Immature natural killer cell (primary cell): ENCODE results near the gene IQGAP2. TPM values are rescaled to one million over a fixed set of nuclear protein-coding genes. Genes with fewer than 3 reads are reported as not detected.
A peak's percentile ranks its signal among the peaks of the same experiment; 100 is the strongest.

ENCODE experiments used
- DNase-seq, 3 donors: peaks; one replicate each; pipeline ENCODE4 v3.0.0; 2022; ENCODE audit warnings: mixed read lengths in 1 of 3
- H3K27ac Mint-ChIP-seq, 6 donors: one replicate each; pipeline ENCODE4 v1.8.0; 2020; ENCODE audit warnings: mixed read lengths in 6 of 6, mild to moderate bottlenecking in 5 of 6, inconsistent platforms in 4 of 6, moderate library complexity in 3 of 6
- H3K27me3 Mint-ChIP-seq, 3 donors: one replicate each; pipeline ENCODE4 v1.8.0; 2020 to 2021; ENCODE audit warnings: low read depth in 3 of 3, mild to moderate bottlenecking in 3 of 3, mixed read lengths in 3 of 3, moderate library complexity in 3 of 3, inconsistent platforms in 1 of 3
- H3K36me3 Mint-ChIP-seq, 3 donors: one replicate each; pipeline ENCODE4 v1.8.0; 2020; ENCODE audit warnings: mixed read lengths in 3 of 3, inconsistent platforms in 2 of 3, mild to moderate bottlenecking in 2 of 3
- H3K4me1 Mint-ChIP-seq, 2 donors: one replicate each; pipeline ENCODE4 v1.8.0; 2020; ENCODE audit warnings: inconsistent platforms in 2 of 2, mild to moderate bottlenecking in 2 of 2, mixed read lengths in 2 of 2, moderate library complexity in 1 of 2
- H3K4me3 Mint-ChIP-seq, 5 donors: one replicate each; pipeline ENCODE4 v1.8.0; 2020; ENCODE audit warnings: mild to moderate bottlenecking in 5 of 5, mixed read lengths in 5 of 5, inconsistent platforms in 3 of 5, moderate library complexity in 3 of 5
- H3K9me3 Mint-ChIP-seq, 6 donors: one replicate each; pipeline ENCODE4 v1.8.0; 2020; ENCODE audit warnings: mild to moderate bottlenecking in 6 of 6, mixed read lengths in 6 of 6, inconsistent platforms in 4 of 6, moderate library complexity in 3 of 6
- polyA plus RNA-seq, 3 donors: library from polyadenylated mRNA; unstranded; fragments of 300-500 nt; fragmentation: Illumina TruSeq; gene quantifications; one replicate each; pipeline ENCODE4 v1.2.3, GENCODE V29; 2021

Gene IQGAP2
- polyA plus RNA-seq, 3 donors from 2014 or later: 38.8 to 92.5 (median 43.6) TPM

- Mint-ChIP-seq H3K9me3 (no peaks in the 10 kb centered on the region), H3K4me1 (peaks cover 24 to 45% of the 10 kb centered on the region in 2 donors), H3K36me3 (peaks cover 0 to 7% (median 4%) of the 10 kb centered on the region in 3 donors), H3K27ac (peak overlapping the region; percentile 24 to 74 (median 54)), H3K27me3 (peaks cover 0 to 8% (median 3%) of the 10 kb centered on the region in 3 donors), H3K4me3 (no peak overlapping the region)
- DNase-seq: peak in 2 of 3 donors; percentile 15 to 35
Measured at GRCh38 chr5:76583163-76584047, 180.3 kb downstream of the IQGAP2 start.

- peaks cover 0 to 5% (median 3%) of the 10 kb centered on the region in 3 donors for H3K27me3 Mint-ChIP-seq
- peaks cover 8 to 15% (median 8%) of the 10 kb centered on the region in 3 donors for H3K36me3 Mint-ChIP-seq
- H3K27ac Mint-ChIP-seq: peak overlapping the region in 4 of 6 donors; percentile 4 to 59 (median 29)
- no peak overlapping the region for H3K4me3 Mint-ChIP-seq
- peaks cover 19 to 38% of the 10 kb centered on the region in 2 donors for H3K4me1 Mint-ChIP-seq
- no peak for DNase-seq
- H3K9me3 Mint-ChIP-seq: no peaks in the 10 kb centered on the region
Measured at GRCh38 chr5:76585783-76586217, 182.7 kb downstream of the IQGAP2 start.

- Mint-ChIP-seq H3K4me3 (no peak overlapping the region), H3K27ac (peak overlapping the region in 2 of 6 donors; percentile 21 to 39), H3K4me1 (peaks cover 15 to 37% of the 10 kb centered on the region in 2 donors), H3K36me3 (peaks cover 12 to 21% (median 13%) of the 10 kb centered on the region in 3 donors), H3K9me3 (no peaks in the 10 kb centered on the region), H3K27me3 (peaks cover 0 to 5% (median 3%) of the 10 kb centered on the region in 3 donors)
- DNase-seq: no peak
Measured at GRCh38 chr5:76586531-76586930, 183.4 kb downstream of the IQGAP2 start.

GRCh38 chr5:76590027-76590426, 186.9 kb downstream of the IQGAP2 start:
- DNase-seq: no peak
- H3K27me3 Mint-ChIP-seq: peaks cover 0 to 9% (median 7%) of the 10 kb centered on the region in 3 donors
- H3K4me1 Mint-ChIP-seq: peaks cover 13 to 44% of the 10 kb centered on the region in 2 donors
- peak overlapping the region in 1 of 6 donors; percentile 12 for H3K27ac Mint-ChIP-seq
- H3K36me3 Mint-ChIP-seq: peaks cover 34 to 42% (median 35%) of the 10 kb centered on the region in 3 donors
- no peak overlapping the region for H3K4me3 Mint-ChIP-seq
- no peaks in the 10 kb centered on the region for H3K9me3 Mint-ChIP-seq

GRCh38 chr5:76591366-76591765, 188.3 kb downstream of the IQGAP2 start:
- DNase-seq: no peak
- Mint-ChIP-seq H3K4me3 (no peak overlapping the region), H3K36me3 (peaks cover 31 to 43% (median 34%) of the 10 kb centered on the region in 3 donors), H3K4me1 (peaks cover 25 to 52% of the 10 kb centered on the region in 2 donors), H3K9me3 (no peaks in the 10 kb centered on the region), H3K27me3 (peaks cover 0 to 13% (median 13%) of the 10 kb centered on the region in 3 donors), H3K27ac (peak overlapping the region in 4 of 6 donors; percentile 21 to 83 (median 54))

- DNase-seq: no peak
- peak overlapping the region in 5 of 6 donors; percentile 6 to 85 (median 78) for H3K27ac Mint-ChIP-seq
- peaks cover 34 to 52% (median 36%) of the 10 kb centered on the region in 3 donors for H3K36me3 Mint-ChIP-seq
- no peaks in the 10 kb centered on the region for H3K9me3 Mint-ChIP-seq
- peaks cover 36 to 65% of the 10 kb centered on the region in 2 donors for H3K4me1 Mint-ChIP-seq
- H3K4me3 Mint-ChIP-seq: no peak overlapping the region
- peaks cover 0 to 17% (median 11%) of the 10 kb centered on the region in 3 donors for H3K27me3 Mint-ChIP-seq
Measured at GRCh38 chr5:76592692-76593091, 189.6 kb downstream of the IQGAP2 start.

GRCh38 chr5:76594107-76594506, 191.0 kb downstream of the IQGAP2 start:
- no peak for DNase-seq
- peak overlapping the region; percentile 29 to 84 (median 80) for H3K27ac Mint-ChIP-seq

GRCh38 chr5:76595755-76596481, 192.8 kb downstream of the IQGAP2 start:
- peaks cover 44 to 58% (median 47%) of the 10 kb centered on the region in 3 donors for H3K36me3 Mint-ChIP-seq
- H3K27ac Mint-ChIP-seq: peak overlapping the region; percentile 82 to 93 (median 88)
- no peaks in the 10 kb centered on the region for H3K9me3 Mint-ChIP-seq

More at GRCh38 chr5:76594107-76594506, 191.0 kb downstream of the IQGAP2 start:
- Mint-ChIP-seq H3K4me1 (peaks cover 36 to 72% of the 10 kb centered on the region in 2 donors), H3K9me3 (no peaks in the 10 kb centered on the region), H3K27me3 (peaks cover 0 to 17% (median 11%) of the 10 kb centered on the region in 3 donors), H3K36me3 (peaks cover 36 to 57% (median 42%) of the 10 kb centered on the region in 3 donors), H3K4me3 (peak overlapping the region in 2 of 5 donors; percentile 44 to 62)

GRCh38 chr5:76598531-76598930, 195.4 kb downstream of the IQGAP2 start:
- DNase-seq: no peak
- H3K4me3 Mint-ChIP-seq: no peak overlapping the region
- H3K27me3 Mint-ChIP-seq: peaks cover 0 to 15% (median 6%) of the 10 kb centered on the region in 3 donors
- peaks cover 47 to 79% of the 10 kb centered on the region in 2 donors for H3K4me1 Mint-ChIP-seq
- no peaks in the 10 kb centered on the region for H3K9me3 Mint-ChIP-seq
- peaks cover 20 to 46% (median 39%) of the 10 kb centered on the region in 3 donors for H3K36me3 Mint-ChIP-seq
- H3K27ac Mint-ChIP-seq: peak overlapping the region in 4 of 6 donors; percentile 17 to 78 (median 36)

More at GRCh38 chr5:76595755-76596481, 192.8 kb downstream of the IQGAP2 start:
- Mint-ChIP-seq H3K4me1 (peaks cover 36 to 76% of the 10 kb centered on the region in 2 donors), H3K27me3 (peaks cover 0 to 18% (median 11%) of the 10 kb centered on the region in 3 donors), H3K4me3 (peak overlapping the region; percentile 45 to 72 (median 65))
- peak in 2 of 3 donors; percentile 27 to 32 for DNase-seq

GRCh38 chr5:76600716-76601115, 197.6 kb downstream of the IQGAP2 start:
- Mint-ChIP-seq H3K9me3 (no peaks in the 10 kb centered on the region), H3K36me3 (peaks cover 26 to 53% (median 40%) of the 10 kb centered on the region in 3 donors), H3K27ac (peak overlapping the region in 4 of 6 donors; percentile 33 to 74 (median 45)), H3K4me1 (peaks cover 40 to 78% of the 10 kb centered on the region in 2 donors), H3K4me3 (no peak overlapping the region), H3K27me3 (peaks cover 0 to 16% (median 2%) of the 10 kb centered on the region in 3 donors)
- DNase-seq: no peak

- Mint-ChIP-seq H3K27me3 (peaks cover 0 to 13% (median 2%) of the 10 kb centered on the region in 3 donors), H3K27ac (peak overlapping the region; percentile 15 to 79 (median 65)), H3K36me3 (peaks cover 26 to 56% (median 45%) of the 10 kb centered on the region in 3 donors), H3K9me3 (no peaks in the 10 kb centered on the region), H3K4me1 (peaks cover 36 to 78% of the 10 kb centered on the region in 2 donors), H3K4me3 (no peak overlapping the region)
- peak; percentile 42 to 62 (median 54) for DNase-seq
Measured at GRCh38 chr5:76601470-76601869, 198.4 kb downstream of the IQGAP2 start.

- Mint-ChIP-seq H3K9me3 (no peaks in the 10 kb centered on the region), H3K4me3 (no peak overlapping the region), H3K27me3 (peaks cover 0 to 8% (median 2%) of the 10 kb centered on the region in 3 donors), H3K4me1 (peaks cover 37 to 78% of the 10 kb centered on the region in 2 donors), H3K27ac (peak overlapping the region in 5 of 6 donors; percentile 61 to 80 (median 74)), H3K36me3 (peaks cover 25 to 56% (median 51%) of the 10 kb centered on the region in 3 donors)
- no peak for DNase-seq
Measured at GRCh38 chr5:76602094-76602726, 199.1 kb downstream of the IQGAP2 start.
